ENCODE measurements around the gene TNRC6C. TPM values are rescaled to one million over a fixed set of nuclear protein-coding genes. Genes with fewer than 3 reads are reported as not detected.

The TNRC6C gene
- total and polyA plus RNA-seq, 8 donors: 14.0 to 20.3 (median 16.6) TPM

- no peak overlapping the region for H3K27ac ChIP-seq
- peaks cover 27 to 95% of the 10 kb centered on the region in 2 donors for H3K27me3 ChIP-seq
- no peaks in the 10 kb centered on the region for H3K36me3 ChIP-seq
- ATAC-seq: no peak
- DNase-seq: peak in 1 of 4 donors; percentile 11
- no peak overlapping the region for H3K4me3 ChIP-seq
- TF ChIP-seq CTCF (IDR thresholded peaks at IDR 0.05): no peak
- peaks cover 0 to 2% of the 10 kb centered on the region in 2 donors for H3K9me3 ChIP-seq
- peaks cover 0 to 11% of the 10 kb centered on the region in 2 donors for H3K4me1 ChIP-seq
- intact Hi-C loops (cut with DNase I): no loop called here
These were observed 42.9 kb upstream of the TNRC6C start for GRCh38 chr17:77915594-77916021.

DNA sequence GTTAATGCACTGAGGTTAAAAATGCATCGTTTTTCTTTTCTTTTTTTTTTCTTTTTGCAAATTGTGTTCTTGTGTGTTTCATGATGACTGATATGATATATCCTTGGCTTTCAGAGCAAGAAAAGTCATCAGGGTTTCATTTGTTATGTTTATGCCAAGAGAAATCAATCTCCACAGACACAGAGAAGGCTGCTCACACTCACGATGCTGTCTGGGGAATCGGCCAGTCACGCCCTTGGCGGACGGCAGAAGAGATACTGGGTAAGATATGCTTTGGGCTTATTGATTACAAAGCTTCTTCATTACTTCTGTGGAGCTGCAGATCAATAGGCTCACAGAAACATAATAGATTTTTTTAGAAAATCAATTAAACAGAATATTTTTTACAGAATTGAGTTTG, 42.2 kb upstream of the TNRC6C start:
- intact Hi-C loops (cut with DNase I): no loop called here
- peak in 1 of 4 donors; percentile 3 for DNase-seq
- Histone ChIP-seq H3K9me3 (no peaks in the 10 kb centered on the region), H3K4me3 (no peak overlapping the region), H3K4me1 (peaks cover 0 to 11% of the 10 kb centered on the region in 2 donors), H3K36me3 (no peaks in the 10 kb centered on the region), H3K27ac (no peak overlapping the region), H3K27me3 (peaks cover 25 to 93% of the 10 kb centered on the region in 2 donors)
- ATAC-seq: no peak
- no peak for TF ChIP-seq CTCF (IDR thresholded peaks at IDR 0.05)

DNA sequence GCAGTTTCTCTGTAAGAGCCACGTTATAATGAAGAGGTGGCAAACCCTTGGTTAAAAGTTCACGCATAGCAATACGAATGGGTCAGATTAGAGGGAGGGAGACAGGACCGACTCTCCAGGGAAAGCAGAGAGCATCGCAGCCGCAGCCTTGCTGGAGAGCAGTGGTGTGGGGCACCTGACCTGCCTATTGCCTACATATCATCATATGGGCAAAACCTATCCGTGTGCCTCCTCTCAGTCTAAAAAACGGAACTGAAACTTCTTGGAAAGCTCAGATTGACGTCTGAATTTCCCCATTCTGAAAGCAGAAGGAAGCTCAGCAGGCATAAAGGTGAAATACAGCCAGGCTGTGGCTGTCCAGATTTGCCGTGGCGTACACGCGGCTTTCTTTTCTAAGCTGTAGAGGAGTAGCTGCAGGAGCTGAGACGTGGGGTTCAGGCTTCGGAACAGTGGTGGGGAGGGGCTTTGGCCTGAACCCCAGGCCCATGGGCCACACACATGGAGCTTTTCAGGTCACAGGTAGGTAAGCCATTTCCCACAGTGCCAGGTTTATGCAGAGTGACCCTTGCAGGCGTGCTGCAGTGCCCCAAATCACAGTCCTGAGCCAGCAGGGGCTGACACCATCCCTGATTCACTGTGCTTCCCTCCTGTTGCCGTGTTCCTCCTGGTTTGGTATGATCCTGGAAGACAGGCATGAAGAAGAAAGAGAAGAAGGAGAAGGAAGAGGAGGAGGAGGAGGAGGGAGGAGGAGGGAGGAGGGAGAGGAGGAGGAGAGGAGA, 41.6 kb upstream of the TNRC6C start:
- ATAC-seq (peak; percentile 81), DNase-seq (peak in 1 of 4 donors; percentile 61)
- Histone ChIP-seq H3K4me1 (peaks cover 0 to 11% of the 10 kb centered on the region in 2 donors), H3K36me3 (no peaks in the 10 kb centered on the region), H3K9me3 (no peaks in the 10 kb centered on the region), H3K27ac (peak overlapping the region in 1 of 2 donors; percentile 46), H3K4me3 (no peak overlapping the region), H3K27me3 (peaks cover 25 to 95% of the 10 kb centered on the region in 2 donors)
- no peak for TF ChIP-seq CTCF (IDR thresholded peaks at IDR 0.05)
- intact Hi-C loops (cut with DNase I): no loop called here

- peaks cover 20 to 95% of the 10 kb centered on the region in 2 donors for H3K27me3 ChIP-seq
- TF ChIP-seq CTCF (IDR thresholded peaks at IDR 0.05): no peak
- no peak overlapping the region for H3K27ac ChIP-seq
These were observed 39.2 kb upstream of the TNRC6C start for GRCh38 chr17:77919276-77919675.

GRCh38 chr17:77923135-77923534, 35.4 kb upstream of the TNRC6C start:
- DNase-seq (no peak), ATAC-seq (no peak)
- TF ChIP-seq CTCF (IDR thresholded peaks at IDR 0.05): no peak
- intact Hi-C loops (cut with DNase I): no loop called here
- H3K36me3 ChIP-seq: no peaks in the 10 kb centered on the region
- no peak overlapping the region for H3K4me3 ChIP-seq
- H3K27ac ChIP-seq: no peak overlapping the region
- peaks cover 0 to 3% of the 10 kb centered on the region in 2 donors for H3K4me1 ChIP-seq
- peaks cover 0 to 93% of the 10 kb centered on the region in 2 donors for H3K27me3 ChIP-seq
- no peaks in the 10 kb centered on the region for H3K9me3 ChIP-seq

More at GRCh38 chr17:77919276-77919675, 39.2 kb upstream of the TNRC6C start:
- ATAC-seq (no peak), DNase-seq (no peak)
- H3K9me3 ChIP-seq: no peaks in the 10 kb centered on the region
- intact Hi-C loops (cut with DNase I): no loop called here
- H3K36me3 ChIP-seq: no peaks in the 10 kb centered on the region
- no peak overlapping the region for H3K4me3 ChIP-seq
- peaks cover 0 to 11% of the 10 kb centered on the region in 2 donors for H3K4me1 ChIP-seq
